Endothelial cell of umbilical vein (primary cell): ENCODE results near the gene NES. TPM values are rescaled to one million over a fixed set of nuclear protein-coding genes. Genes with fewer than 3 reads are reported as not detected.

Source experiments
- BruUV-seq: library from RNA; stranded (reverse); fragments of 400-500 nt; replicated peaks from 2 replicates; lab custom pipeline; 2021; lab: Mats Ljungman, UMichigan
- CTCF ChIA-PET: fragments of 300-600, 350-600 bp; sonication (Branson Sonifier 250); formaldehyde crosslinking; loops from one replicate; lab custom pipeline; 2021; ENCODE audit warnings: antibody characterized with exemption, inconsistent platforms; lab: Charles Lee
- POLR2A ChIA-PET: fragments of 300-600, 350-600 bp; sonication (Branson Sonifier 250); formaldehyde crosslinking; loops from one replicate; lab custom pipeline; 2021; ENCODE audit warnings: antibody characterized with exemption, inconsistent platforms; lab: Charles Lee
- DNase-seq: peaks from one replicate; pipeline ENCODE4 v3.0.0-alpha.2; 2011; ENCODE audit warnings: low read depth, low spot score
- FAIRE-seq: peaks from 2 replicates; lab custom pipeline; 2011; peaks lifted over from hg19 to GRCh38; lab: Jason Lieb, UNC
- H2AFZ ChIP-seq: 2 replicates; pipeline ENCODE4 v1.6.0; 2012; ENCODE audit warnings: low read depth, low read length, control low read depth, inconsistent platforms
- H3K27ac ChIP-seq: 2 replicates; pipeline ENCODE4 v1.5.1; 2011; ENCODE audit warnings: low read depth, mild to moderate bottlenecking, control low read depth, low read length, moderate library complexity; ENCODE audit not compliant: insufficient read depth
- H3K27me3 ChIP-seq, 2 experiments: 2 replicates each; pipeline versions ENCODE4 v1.6.0 to v1.6.1; 2011; ENCODE audit warnings: low read length in 2 of 2, mixed read lengths in 1 of 2; ENCODE audit not compliant: control insufficient read depth in 2 of 2, insufficient read depth in 2 of 2
- H3K36me3 ChIP-seq, 2 experiments: 2 replicates in 1 of 2; 3 replicates in 1 of 2; pipeline ENCODE4 v1.5.1; 2011; ENCODE audit warnings: low read length in 2 of 2, mild to moderate bottlenecking in 1 of 2, moderate library complexity in 1 of 2; ENCODE audit not compliant: control insufficient read depth in 2 of 2, insufficient read depth in 2 of 2; ENCODE audit errors: extremely low read depth in 1 of 2
- H3K4me1 ChIP-seq: 3 replicates; pipeline ENCODE4 v1.5.1; 2011; ENCODE audit warnings: mild to moderate bottlenecking, low read length; ENCODE audit not compliant: control insufficient read depth, insufficient read depth; ENCODE audit errors: extremely low read depth
- H3K4me2 ChIP-seq: 2 replicates; pipeline ENCODE4 v1.6.1; 2011; ENCODE audit warnings: low read length, control low read depth, mixed read lengths; ENCODE audit not compliant: insufficient read depth
- H3K4me3 ChIP-seq, 3 experiments: fragments of 200-600 bp in 1 of 3; sonication (generic), shearing (Covaris generic) in 1 of 3; replicated peaks in 1 of 3; 2 replicates each; pipeline ENCODE4 v1.5.1; 2011 to 2016; ENCODE audit warnings: control low read depth in 3 of 3, low read length in 3 of 3, mild to moderate bottlenecking in 2 of 3, inconsistent platforms in 1 of 3, low read depth in 1 of 3, moderate library complexity in 1 of 3; ENCODE audit not compliant: insufficient read depth in 1 of 3
- H3K79me2 ChIP-seq: 2 replicates; pipeline ENCODE4 v1.6.0; 2012; ENCODE audit warnings: low read length, inconsistent platforms; ENCODE audit not compliant: control insufficient read depth, insufficient read depth
- H3K9ac ChIP-seq: replicated peaks from 2 replicates; pipeline ENCODE3; 2011; ENCODE audit warnings: low read length, control low read depth; ENCODE audit not compliant: insufficient read depth; ENCODE audit errors: extremely low read depth
- H3K9me1 ChIP-seq: replicated peaks from 3 replicates; pipeline ENCODE4 v1.6.0; 2011; ENCODE audit warnings: mild to moderate bottlenecking, low read length; ENCODE audit not compliant: control insufficient read depth, insufficient read depth; ENCODE audit errors: extremely low read depth
- H3K9me3 ChIP-seq: replicated peaks from 2 replicates; pipeline ENCODE4 v1.5.1; 2012; ENCODE audit warnings: low read length, inconsistent platforms; ENCODE audit not compliant: control insufficient read depth, insufficient read depth
- H4K20me1 ChIP-seq: replicated peaks from 2 replicates; pipeline ENCODE3; 2011; ENCODE audit warnings: mild to moderate bottlenecking, low read length; ENCODE audit not compliant: control insufficient read depth, insufficient read depth; ENCODE audit errors: extremely low read depth
- CTCF ChIP-seq, 2 donors: IDR thresholded peaks; 1 replicate in 1 of 2; 2 replicates in 1 of 2; pipeline ENCODE4 v1.5.1; 2011; ENCODE audit warnings: low read length in 2 of 2, mild to moderate bottlenecking in 2 of 2, moderate library complexity in 2 of 2, control low read depth in 1 of 2, inconsistent platforms in 1 of 2, low read depth in 1 of 2; ENCODE audit not compliant: insufficient read depth in 1 of 2; ENCODE audit errors: extremely low read depth in 1 of 2
- EZH2 ChIP-seq: IDR thresholded peaks from 2 replicates; pipeline ENCODE4 v1.6.1; 2012; ENCODE audit warnings: borderline replicate concordance, low read depth, mild to moderate bottlenecking, moderate library complexity, low read length, inconsistent platforms; ENCODE audit not compliant: severe bottlenecking
- FOS ChIP-seq: IDR thresholded peaks from 2 replicates; pipeline ENCODE4 v1.6.1; 2011; ENCODE audit warnings: mild to moderate bottlenecking, low read length, moderate library complexity, borderline replicate concordance; ENCODE audit not compliant: insufficient read depth
- GATA2 ChIP-seq: IDR thresholded peaks from 2 replicates; pipeline ENCODE4 v1.7.0; 2011; ENCODE audit warnings: low read depth, mild to moderate bottlenecking, moderate library complexity, mixed read lengths, low read length; ENCODE audit not compliant: insufficient read length, insufficient read depth
- JUN ChIP-seq: IDR thresholded peaks from 2 replicates; pipeline ENCODE4 v1.6.1; 2011; ENCODE audit warnings: borderline replicate concordance, low read depth; ENCODE audit not compliant: insufficient read length, insufficient read depth
- MAX ChIP-seq: IDR thresholded peaks from 2 replicates; pipeline ENCODE4 v1.6.1; 2011; ENCODE audit not compliant: insufficient read depth, insufficient read length
- MYC ChIP-seq: IDR thresholded peaks from one replicate; pipeline ENCODE4 v1.6.1; 2011; ENCODE audit warnings: mild to moderate bottlenecking, low read depth, low read length
- POLR2A ChIP-seq: IDR thresholded peaks from 2 replicates; pipeline ENCODE4 v1.6.1; 2012; ENCODE audit warnings: low read depth, mild to moderate bottlenecking, control low read depth, low read length
- POLR2AphosphoS5 ChIP-seq: IDR thresholded peaks from 2 replicates; pipeline ENCODE4 v1.6.1; 2012; ENCODE audit warnings: low read depth, mild to moderate bottlenecking, control low read depth, low read length, moderate library complexity; ENCODE audit not compliant: insufficient read depth
- dilution Hi-C: fragments of 300-500 bp; cut with MboI; formaldehyde crosslinking; loops from one replicate; pipeline ENCODE4 v1.15.0; 2019; ENCODE audit warnings: low sequenced_read_pairs; ENCODE audit not compliant: extremely low pct_ligation_motif_present
- intact Hi-C: fragments of 100-400 bp; cut with micrococcal nuclease; formaldehyde crosslinking; loops from one replicate; pipeline ENCODE4 v1.10.0; 2022
- polyA plus RNA-seq, 4 experiments: library from polyadenylated mRNA; depleted of rRNA in 3 of 4; stranded (reverse) in 3 of 4; unstranded in 1 of 4; fragments of >200 nt; gene quantifications; 2 replicates each; pipeline versions ENCODE4 v1.2.1 to v1.2.3, GENCODE V29; 2011 to 2012; ENCODE audit warnings: missing spikeins in 1 of 4
- total RNA-seq: library from RNA; stranded (reverse); gene quantifications from 2 replicates; pipeline ENCODE4 v1.2.3, GENCODE V29; 2021

Gene NES
- total and polyA plus RNA-seq, 2 donors (not counting 3 experiments of a cell fraction or from before 2014, with no cell fraction given), result 19.4 to 274 TPM

DNA sequence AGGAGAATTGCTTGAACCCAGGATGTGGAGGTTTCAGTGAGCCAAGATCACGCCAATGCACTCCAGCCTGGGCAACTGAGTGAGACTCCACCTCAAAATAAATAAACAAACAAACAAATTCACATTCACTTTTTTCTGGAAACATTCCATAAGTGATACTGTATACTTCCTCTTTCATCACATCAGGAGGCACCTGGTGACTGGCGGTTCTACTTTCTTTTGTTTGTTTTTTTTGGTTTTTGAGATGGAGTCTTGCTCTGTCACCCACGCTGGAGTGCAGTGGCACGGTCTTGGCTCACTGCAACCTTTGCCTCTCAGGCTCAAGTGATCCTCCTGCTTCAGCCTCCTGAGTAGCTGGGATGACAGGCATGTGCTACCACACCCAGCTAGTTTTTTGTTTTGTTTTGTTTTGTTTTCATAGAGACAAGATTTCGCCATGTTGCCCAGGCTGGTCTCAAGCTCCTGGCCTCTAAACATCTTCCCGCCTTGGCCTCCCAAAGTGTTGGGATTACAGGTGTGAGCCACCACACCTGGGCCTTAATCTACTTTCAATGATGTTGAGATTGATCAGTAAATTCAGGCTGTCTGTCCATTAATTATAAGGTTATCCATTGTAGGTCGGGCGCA lies 47.3 kb downstream of the NES start:
- ChIA-PET CTCF (interaction anchor here (1.3 to 13.8 kb wide), 3 partner anchors 12 to 29 kb away, joined by 4 to 237 read pairs (median 39); partner anchors contain the start of gene BCAN), POLR2A (no interaction called here)
- peaks cover 27 to 34% of the 10 kb centered on the region in 2 experiments for H3K27me3 ChIP-seq
- H3K4me2 ChIP-seq, result no peak overlapping the region
- no peaks in the 10 kb centered on the region for H3K36me3 ChIP-seq
- no TSS peak for BruUV-seq
- no peaks in the 10 kb centered on the region for H3K9me1 ChIP-seq
- dilution Hi-C loops (no loop called here), intact Hi-C loops (loop anchor here (5.0 kb wide), 2 partner anchors 262 to 297 kb away; partner anchors contain the start of gene PEAR1)
- no peak overlapping the region for H3K27ac ChIP-seq
- FAIRE-seq (no peak), DNase-seq (no peak)
- no peak for TF ChIP-seq MYC
- no peak for TF ChIP-seq EZH2
- no peak for TF ChIP-seq CTCF (IDR thresholded peaks at IDR 0.05; ENCODE audit: extremely low read depth in 1 of 2, insufficient read depth in 1 of 2, low read depth in 1 of 2, low read length in 2 of 2)
- TF ChIP-seq JUN, result no peak
- no peak for TF ChIP-seq MAX
- TF ChIP-seq FOS, result no peak
- TF ChIP-seq POLR2AphosphoS5, result no peak
- no peak for TF ChIP-seq GATA2
- TF ChIP-seq POLR2A, result no peak
- no peaks in the 10 kb centered on the region for H3K79me2 ChIP-seq
- peaks cover 6% of the 10 kb centered on the region for H3K4me1 ChIP-seq
- no peak overlapping the region for H2AFZ ChIP-seq
- no peak overlapping the region for H3K9ac ChIP-seq
- no peaks in the 10 kb centered on the region for H4K20me1 ChIP-seq
- H3K4me3 ChIP-seq, result no peak overlapping the region
- H3K9me3 ChIP-seq, result no peaks in the 10 kb centered on the region
